HepG2 (cell line): Measurements from ENCODE around the gene CENPP. TPM values are rescaled to one million over a fixed set of nuclear protein-coding genes. Genes with fewer than 3 reads are reported as not detected.

Experiments
- ATAC-seq: fragments of 200-7000 bp; cut with Tn5 transposase; 3 replicates; pipeline ENCODE4 v1.9.1; 2020; ENCODE audit warnings: mild to moderate bottlenecking, moderate library complexity
- BruUV-seq: library from RNA; stranded (reverse); fragments of 400-500 nt; replicated peaks from 2 replicates; lab custom pipeline; 2021; lab: Mats Ljungman, UMichigan
- CTCF ChIA-PET: fragments of 300-600 bp; formaldehyde crosslinking; extraction: SDS; loops from one replicate; lab custom pipeline; 2021; ENCODE audit warnings: low total read pairs, inconsistent platforms, low intra/inter-chr PET ratio; lab: Yijun Ruan, JAX
- POLR2A ChIA-PET: fragments of 350-600 bp; sonication (Branson Sonifier 250); formaldehyde crosslinking; loops from one replicate; lab custom pipeline; 2020; ENCODE audit warnings: antibody characterized with exemption, inconsistent platforms; lab: Yijun Ruan, JAX
- DNase-seq: peaks from one replicate; pipeline ENCODE4 v3.0.0-alpha.2; 2015; ENCODE audit warnings: low spot score
- FAIRE-seq: peaks from 3 replicates; lab custom pipeline; 2011; peaks lifted over from hg19 to GRCh38; lab: Jason Lieb, UNC
- H2AFZ ChIP-seq: one replicate; pipeline ENCODE4 v1.6.1; 2011; ENCODE audit warnings: low read length, inconsistent platforms
- H3K27ac ChIP-seq: fragments of 300-600 bp; 3 replicates; pipeline ENCODE4 v1.8.0; 2011; ENCODE audit warnings: mixed run types, mild to moderate bottlenecking, mixed read lengths, low read length, inconsistent platforms; ENCODE audit not compliant: insufficient read depth; ENCODE audit errors: extremely low read length
- H3K27me3 ChIP-seq, 2 experiments: fragments of 200-600 bp in 1 of 2; 2 replicates in 1 of 2; 3 replicates in 1 of 2; pipeline versions ENCODE4 v1.6.0 to v1.8.0; 2011; ENCODE audit warnings: low read length in 2 of 2, mild to moderate bottlenecking in 2 of 2, moderate library complexity in 2 of 2, inconsistent platforms in 1 of 2; ENCODE audit not compliant: insufficient read depth in 2 of 2, control insufficient read depth in 1 of 2
- H3K36me3 ChIP-seq, 2 experiments: fragments of 200-600 bp in 1 of 2; replicated peaks in 1 of 2; 2 replicates in 1 of 2; 3 replicates in 1 of 2; pipeline versions ENCODE4 v1.5.1 to v1.8.0; 2011; ENCODE audit warnings: low read length in 2 of 2, inconsistent platforms in 1 of 2; ENCODE audit not compliant: insufficient read depth in 2 of 2, control insufficient read depth in 1 of 2
- H3K4me1 ChIP-seq: 2 replicates; pipeline ENCODE4 v1.5.1; 2012; ENCODE audit warnings: low read length, inconsistent platforms; ENCODE audit not compliant: insufficient read depth
- H3K4me2 ChIP-seq: 2 replicates; pipeline ENCODE4 v1.6.0; 2011; ENCODE audit warnings: low read depth, low read length, inconsistent platforms
- H3K4me3 ChIP-seq, 3 experiments: fragments of 200-600 bp in 1 of 3; sonication (generic), shearing (Covaris generic) in 1 of 3; replicated peaks in 1 of 3; 2 replicates each; pipeline ENCODE4 v1.5.1; 2011 to 2016; ENCODE audit warnings: low read length in 3 of 3, inconsistent platforms in 2 of 3, low read depth in 2 of 3, mild to moderate bottlenecking in 2 of 3, control low read depth in 1 of 3, mixed read lengths in 1 of 3; ENCODE audit not compliant: insufficient read depth in 1 of 3
- H3K79me2 ChIP-seq: one replicate; pipeline ENCODE4 v1.6.1; 2011; ENCODE audit warnings: low read length, inconsistent platforms; ENCODE audit not compliant: insufficient read depth
- H3K9ac ChIP-seq: 2 replicates; pipeline ENCODE4 v1.6.0; 2011; ENCODE audit warnings: mild to moderate bottlenecking, low read depth, low read length, inconsistent platforms; ENCODE audit not compliant: insufficient read depth
- H3K9me3 ChIP-seq: 2 replicates; pipeline ENCODE4 v1.5.1; 2012; ENCODE audit warnings: mild to moderate bottlenecking, low read length
- H4K20me1 ChIP-seq: 2 replicates; pipeline ENCODE4 v1.6.0; 2011; ENCODE audit warnings: inconsistent platforms, mild to moderate bottlenecking, low read length, moderate library complexity; ENCODE audit not compliant: insufficient read depth
- CEBPZ ChIP-seq: IDR thresholded peaks from 2 replicates; pipeline ENCODE4 v1.6.1; 2012; ENCODE audit warnings: low read length, improper control_type of control experiment
- DPF2 ChIP-seq: sonication (generic); formaldehyde crosslinking; IDR thresholded peaks from 2 replicates; pipeline ENCODE4 v1.4.0; 2020; ENCODE audit warnings: mild to moderate bottlenecking, low read depth, missing genetic modification reagents, borderline replicate concordance
- FOXA1 ChIP-seq, 2 experiments: fragments of 450-650 bp in 1 of 2; sonication (generic) in 1 of 2; formaldehyde crosslinking in 1 of 2; IDR thresholded peaks; 2 replicates each; pipeline versions ENCODE4 v1.4.0 to v1.6.1; 2016 to 2020; ENCODE audit warnings: missing genetic modification reagents in 1 of 2
- MIER3 ChIP-seq: IDR thresholded peaks from 2 replicates; pipeline ENCODE4 v1.6.1; 2016; ENCODE audit warnings: missing compliant biosample characterization, borderline replicate concordance
- REPIN1 ChIP-seq: sonication (generic); formaldehyde crosslinking; IDR thresholded peaks from 2 replicates; pipeline ENCODE4 v1.8.0; 2022; ENCODE audit warnings: missing genetic modification reagents, low read depth, mild to moderate bottlenecking, borderline replicate concordance
- SYNCRIP ChIP-seq: fragments of 200-400 bp; formaldehyde crosslinking; IDR thresholded peaks from 2 replicates; pipeline ENCODE4 v1.6.1; 2018; ENCODE audit warnings: mild to moderate bottlenecking, low read depth, low read length; ENCODE audit not compliant: insufficient read depth
- THAP7 ChIP-seq: sonication (generic); formaldehyde crosslinking; IDR thresholded peaks from 2 replicates; pipeline ENCODE4 v1.8.1; 2023; ENCODE audit warnings: mild to moderate bottlenecking, missing genetic modification reagents
- ZIK1 ChIP-seq: sonication (generic); formaldehyde crosslinking; IDR thresholded peaks from 2 replicates; pipeline ENCODE4 v1.5.0; 2020; ENCODE audit warnings: mild to moderate bottlenecking, low read depth, missing genetic modification reagents, borderline replicate concordance
- ZNF24 ChIP-seq: fragments of 450-650 bp; IDR thresholded peaks from 2 replicates; pipeline ENCODE4 v1.6.1; 2017; ENCODE audit warnings: antibody characterized with exemption, mild to moderate bottlenecking
- ZNF33A ChIP-seq: sonication (generic); formaldehyde crosslinking; IDR thresholded peaks from 2 replicates; pipeline ENCODE4 v1.5.1; 2020; ENCODE audit warnings: missing genetic modification reagents, mild to moderate bottlenecking, moderate library complexity, borderline replicate concordance
- ZNF512 ChIP-seq: sonication (generic); formaldehyde crosslinking; IDR thresholded peaks from 2 replicates; pipeline ENCODE4 v1.4.0; 2020; ENCODE audit warnings: mild to moderate bottlenecking, missing genetic modification reagents
- ZUFSP ChIP-seq: sonication (generic); formaldehyde crosslinking; IDR thresholded peaks from 2 replicates; pipeline ENCODE4 v1.9.0; 2021; ENCODE audit warnings: missing genetic modification reagents, mild to moderate bottlenecking, borderline replicate concordance
- WGBS: methylation state at CpG from one replicate; pipeline ENCODE4 v1.1.6; 2017; ENCODE audit warnings: low lambda C conversion rate; 5-methylcytosine and 5-hydroxymethylcytosine counted together
- in situ Hi-C: cut with HindIII; loops from 2 replicates; pipeline ENCODE4 v1.10.0; 2017; ENCODE audit warnings: low pct_unique_long_range_greater_than_20kb; ENCODE audit not compliant: extremely low pct_ligation_motif_present
- intact Hi-C: fragments of 100-400 bp; cut with micrococcal nuclease; formaldehyde crosslinking; loops from one replicate; pipeline ENCODE4 v1.10.0; 2022; ENCODE audit not compliant: unreplicated experiment
- polyA plus RNA-seq, 8 experiments: library from polyadenylated mRNA; depleted of rRNA in 3 of 8; stranded (reverse) in 7 of 8; unstranded in 1 of 8; fragments of >200 nt; fragmentation: Illumina TruSeq in 4 of 8; extraction: Trizol in 4 of 8; gene quantifications; 2 replicates each; pipeline versions ENCODE4 v1.2.1 to v1.2.3, GENCODE V29; 2011 to 2016; ENCODE audit warnings: low read depth in 4 of 8, missing spikeins in 1 of 8, mixed read lengths in 1 of 8; ENCODE audit not compliant: insufficient read depth in 1 of 8
- total RNA-seq, 5 experiments: library from RNA; depleted of rRNA; stranded (reverse); fragments of >200 nt; fragmentation: Illumina TruSeq; extraction: Trizol; gene quantifications; 2 replicates each; pipeline ENCODE4 v1.2.3, GENCODE V29; 2016; ENCODE audit warnings: low read depth in 1 of 5

Gene CENPP
- total and polyA plus RNA-seq, 2 of the 13 experiments (the other 11 are each of a cell fraction or from before 2014, with no cell fraction given): 2.0 to 11.4 TPM

- no peaks in the 10 kb centered on the region for H3K27me3 ChIP-seq
- no peaks in the 10 kb centered on the region for H3K79me2 ChIP-seq
- H3K4me3 ChIP-seq: no peak overlapping the region
- FAIRE-seq (no peak), ATAC-seq (peak; percentile 30; the same call in 1 of the 3 replicates), DNase-seq (no peak)
- no peaks in the 10 kb centered on the region for H3K9me3 ChIP-seq
- no peaks in the 10 kb centered on the region for H3K36me3 ChIP-seq
- H2AFZ ChIP-seq: peak overlapping the region; percentile 68
- intact Hi-C loops: no loop called here
- BruUV-seq: no TSS peak
- peaks cover 36% of the 10 kb centered on the region for H3K4me1 ChIP-seq
- POLR2A ChIA-PET: no interaction called here
- H4K20me1 ChIP-seq: no peaks in the 10 kb centered on the region
- CTCF ChIA-PET: no interaction called here
- no peak for TF ChIP-seq ZUFSP (CRISPR knock-in tag)
- no peak for TF ChIP-seq FOXA1 (IDR thresholded peaks at IDR 0.05)
- no peak for TF ChIP-seq FOXA1 (CRISPR knock-in tag; IDR thresholded peaks at IDR 0.05)
- TF ChIP-seq ZNF33A (CRISPR knock-in tag): no peak
- TF ChIP-seq REPIN1 (CRISPR knock-in tag): no peak
- TF ChIP-seq ZNF512 (CRISPR knock-in tag): no peak
- TF ChIP-seq THAP7 (CRISPR knock-in tag): no peak
- TF ChIP-seq SYNCRIP: no peak
- TF ChIP-seq CEBPZ: no peak
- TF ChIP-seq ZIK1 (CRISPR knock-in tag): no peak
- TF ChIP-seq ZNF24: no peak
- no peak for TF ChIP-seq DPF2 (CRISPR knock-in tag)
- TF ChIP-seq MIER3 (CRISPR knock-in tag): no peak
- peak overlapping the region; percentile 28; the same call in 1 of the 2 replicates for H3K4me2 ChIP-seq
- H3K27ac ChIP-seq: no peak overlapping the region
- H3K9ac ChIP-seq: no peak overlapping the region
- WGBS: no CpG with 5 or more reads among the region's 1 CpG
- in situ Hi-C loops: no loop called here
Observed at GRCh38 chr9:92534674-92535073, 208.9 kb downstream of the CENPP start.
